Measurements from ENCODE around the gene GRIN2A.

GRIN2A gene

GRCh38 chr16:9791556-9791955 lies 390.7 kb downstream of the GRIN2A start:
- H3K9me3 ChIP-seq (replicated peaks; ENCODE audit: insufficient read depth, low read length), result no peaks in the 10 kb centered on the region
- DNase-seq, result no peak
- no peak overlapping the region for H2AFZ ChIP-seq (ENCODE audit: low read length)
- no peaks in the 10 kb centered on the region for H3F3A ChIP-seq (ENCODE audit: insufficient read depth, low read length)
- no peaks in the 10 kb centered on the region for H3K36me3 ChIP-seq (replicated peaks; ENCODE audit: insufficient read depth, low read length)
- no peak overlapping the region for H3K4me3 ChIP-seq (ENCODE audit: low read length)
- H3K9ac ChIP-seq (ENCODE audit: low read length), result no peak overlapping the region
- no peak overlapping the region for H3K4me2 ChIP-seq (ENCODE audit: low read depth, low read length)
- no peaks in the 10 kb centered on the region for H3K27me3 ChIP-seq (replicated peaks; ENCODE audit: insufficient read depth, low read length)
- TF ChIP-seq EZH2phosphoT487 (IDR thresholded peaks at IDR 0.05; ENCODE audit: low read length), result no peak
- TF ChIP-seq CTCF (IDR thresholded peaks at IDR 0.05; ENCODE audit: low read length), result no peak
- TF ChIP-seq EZH2 (optimal IDR thresholded peaks at IDR 0.05; ENCODE audit: low read depth, low read length), result no peak
- H3K79me2 ChIP-seq (ENCODE audit: low read length), result no peaks in the 10 kb centered on the region
- no peaks in the 10 kb centered on the region for H3K4me1 ChIP-seq (ENCODE audit: low read length)
- no peaks in the 10 kb centered on the region for H3K9me2 ChIP-seq (replicated peaks; ENCODE audit: insufficient read depth, low read length)
- no peak overlapping the region for H3K27ac ChIP-seq (ENCODE audit: low read length)
- no peaks in the 10 kb centered on the region for H4K20me1 ChIP-seq (ENCODE audit: insufficient read depth, low read length)

- no peaks in the 10 kb centered on the region for H4K20me1 ChIP-seq (ENCODE audit: insufficient read depth, low read length)
- no peaks in the 10 kb centered on the region for H3K4me1 ChIP-seq (ENCODE audit: low read length)
- H3K79me2 ChIP-seq (ENCODE audit: low read length), result no peaks in the 10 kb centered on the region
- H3K27ac ChIP-seq (ENCODE audit: low read length), result no peak overlapping the region
- no peak for DNase-seq
- H2AFZ ChIP-seq (ENCODE audit: low read length), result no peak overlapping the region
- H3K27me3 ChIP-seq (replicated peaks; ENCODE audit: insufficient read depth, low read length), result no peaks in the 10 kb centered on the region
- no peaks in the 10 kb centered on the region for H3F3A ChIP-seq (ENCODE audit: insufficient read depth, low read length)
- no peak overlapping the region for H3K9ac ChIP-seq (ENCODE audit: low read length)
- TF ChIP-seq EZH2phosphoT487 (IDR thresholded peaks at IDR 0.05; ENCODE audit: low read length) (no peak), EZH2 (optimal IDR thresholded peaks at IDR 0.05; ENCODE audit: low read depth, low read length) (no peak), CTCF (IDR thresholded peaks at IDR 0.05; ENCODE audit: low read length) (no peak)
- no peaks in the 10 kb centered on the region for H3K9me3 ChIP-seq (replicated peaks; ENCODE audit: insufficient read depth, low read length)
- H3K36me3 ChIP-seq (replicated peaks; ENCODE audit: insufficient read depth, low read length), result no peaks in the 10 kb centered on the region
- H3K4me2 ChIP-seq (ENCODE audit: low read depth, low read length), result no peak overlapping the region
- no peaks in the 10 kb centered on the region for H3K9me2 ChIP-seq (replicated peaks; ENCODE audit: insufficient read depth, low read length)
- H3K4me3 ChIP-seq (ENCODE audit: low read length), result no peak overlapping the region
Measured at GRCh38 chr16:9790199-9790598, 392.0 kb downstream of the GRIN2A start.

GRCh38 chr16:9787717-9788116 lies 394.5 kb downstream of the GRIN2A start:
- H3K79me2 ChIP-seq (ENCODE audit: low read length), result no peaks in the 10 kb centered on the region
- TF ChIP-seq EZH2 (optimal IDR thresholded peaks at IDR 0.05; ENCODE audit: low read depth, low read length), result no peak
- TF ChIP-seq CTCF (IDR thresholded peaks at IDR 0.05; ENCODE audit: low read length), result no peak
- no peak for TF ChIP-seq EZH2phosphoT487 (IDR thresholded peaks at IDR 0.05; ENCODE audit: low read length)
- H3K9me3 ChIP-seq (replicated peaks; ENCODE audit: insufficient read depth, low read length), result no peaks in the 10 kb centered on the region
- H3K36me3 ChIP-seq (replicated peaks; ENCODE audit: insufficient read depth, low read length), result no peaks in the 10 kb centered on the region
- no peaks in the 10 kb centered on the region for H4K20me1 ChIP-seq (ENCODE audit: insufficient read depth, low read length)
- no peaks in the 10 kb centered on the region for H3K27me3 ChIP-seq (replicated peaks; ENCODE audit: insufficient read depth, low read length)
- H3F3A ChIP-seq (ENCODE audit: insufficient read depth, low read length), result no peaks in the 10 kb centered on the region
- no peaks in the 10 kb centered on the region for H3K4me1 ChIP-seq (ENCODE audit: low read length)
- no peak overlapping the region for H3K27ac ChIP-seq (ENCODE audit: low read length)
- H3K4me2 ChIP-seq (ENCODE audit: low read depth, low read length), result no peak overlapping the region
- H3K9me2 ChIP-seq (replicated peaks; ENCODE audit: insufficient read depth, low read length), result no peaks in the 10 kb centered on the region
- no peak overlapping the region for H3K9ac ChIP-seq (ENCODE audit: low read length)
- no peak for DNase-seq
- H2AFZ ChIP-seq (ENCODE audit: low read length), result no peak overlapping the region
- H3K4me3 ChIP-seq (ENCODE audit: low read length), result no peak overlapping the region
